Measurements from ENCODE around the gene PELI3.

The PELI3 gene

DNA sequence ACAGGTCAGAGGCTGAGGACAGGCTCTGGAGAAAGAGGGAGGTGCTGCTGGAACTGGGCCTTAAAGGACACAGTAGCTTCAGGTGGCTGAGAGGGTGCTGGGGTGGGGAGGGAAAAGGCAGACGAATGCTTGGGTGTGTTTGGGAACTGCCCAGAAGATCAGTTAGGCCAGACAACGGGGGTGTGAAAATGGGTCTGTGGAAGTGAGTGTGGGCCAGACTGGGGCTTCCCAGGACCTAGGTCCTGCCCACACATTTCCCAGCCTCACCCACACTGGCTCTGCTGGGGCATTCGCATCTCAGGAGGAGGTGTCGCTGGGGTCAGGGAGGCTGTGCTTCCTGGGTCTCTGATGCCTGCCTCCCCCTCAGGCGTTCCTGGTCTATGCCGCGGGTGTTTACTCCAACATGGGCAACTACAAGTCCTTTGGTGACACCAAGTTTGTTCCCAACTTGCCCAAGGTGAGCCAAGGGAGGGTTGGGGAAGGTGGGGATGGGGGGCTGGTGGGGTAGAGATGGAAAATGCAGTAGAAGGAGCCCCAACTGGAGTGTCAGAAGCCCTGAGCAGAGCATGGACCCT lies 18.2 kb downstream of the PELI3 start:
- peaks cover 4% of the 10 kb centered on the region; the same call in 1 of the 2 replicates for H3K36me3 ChIP-seq (ENCODE audit: low read depth)
- no peaks in the 10 kb centered on the region for H3K4me1 ChIP-seq (ENCODE audit: insufficient read depth, poor library complexity, severe bottlenecking)
- no peaks in the 10 kb centered on the region for H3K27me3 ChIP-seq (ENCODE audit: insufficient read depth, poor library complexity, severe bottlenecking)
- ATAC-seq (ENCODE audit: low read depth) (no peak), DNase-seq (ENCODE audit: low spot score) (no peak)
- no peak overlapping the region for H3K4me3 ChIP-seq (ENCODE audit: severe bottlenecking)
- no peak overlapping the region for H3K27ac ChIP-seq (ENCODE audit: poor library complexity, severe bottlenecking)
- TF ChIP-seq, protein P1, sequence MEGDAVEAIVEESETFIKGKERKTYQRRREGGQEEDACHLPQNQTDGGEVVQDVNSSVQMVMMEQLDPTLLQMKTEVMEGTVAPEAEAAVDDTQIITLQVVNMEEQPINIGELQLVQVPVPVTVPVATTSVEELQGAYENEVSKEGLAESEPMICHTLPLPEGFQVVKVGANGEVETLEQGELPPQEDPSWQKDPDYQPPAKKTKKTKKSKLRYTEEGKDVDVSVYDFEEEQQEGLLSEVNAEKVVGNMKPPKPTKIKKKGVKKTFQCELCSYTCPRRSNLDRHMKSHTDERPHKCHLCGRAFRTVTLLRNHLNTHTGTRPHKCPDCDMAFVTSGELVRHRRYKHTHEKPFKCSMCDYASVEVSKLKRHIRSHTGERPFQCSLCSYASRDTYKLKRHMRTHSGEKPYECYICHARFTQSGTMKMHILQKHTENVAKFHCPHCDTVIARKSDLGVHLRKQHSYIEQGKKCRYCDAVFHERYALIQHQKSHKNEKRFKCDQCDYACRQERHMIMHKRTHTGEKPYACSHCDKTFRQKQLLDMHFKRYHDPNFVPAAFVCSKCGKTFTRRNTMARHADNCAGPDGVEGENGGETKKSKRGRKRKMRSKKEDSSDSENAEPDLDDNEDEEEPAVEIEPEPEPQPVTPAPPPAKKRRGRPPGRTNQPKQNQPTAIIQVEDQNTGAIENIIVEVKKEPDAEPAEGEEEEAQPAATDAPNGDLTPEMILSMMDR (IDR thresholded peaks at IDR 0.05; ENCODE audit: poor library complexity, severe bottlenecking): no peak
- no peaks in the 10 kb centered on the region for H3K9me3 ChIP-seq (ENCODE audit: severe bottlenecking)

DNA sequence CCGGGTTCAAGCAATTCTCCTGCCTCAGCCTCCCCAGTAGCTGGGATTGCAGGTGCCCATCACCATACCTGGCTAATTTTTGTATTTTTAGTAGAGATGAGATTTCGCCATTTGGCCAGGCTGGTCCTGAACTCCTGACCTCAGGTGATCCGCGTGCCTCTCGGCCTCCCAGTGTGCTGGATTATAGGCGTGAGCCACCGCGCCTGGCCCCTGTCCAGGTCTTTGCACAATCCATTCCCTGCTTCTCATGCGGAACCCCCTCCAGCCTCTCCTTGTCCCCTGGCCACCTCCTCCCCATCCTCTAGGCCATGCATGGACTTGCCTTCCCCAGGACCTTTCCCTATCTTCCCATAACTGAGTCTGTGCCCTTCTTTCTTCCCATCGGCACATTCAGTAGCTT lies 22.3 kb downstream of the PELI3 start:
- TF ChIP-seq, protein P1 (IDR thresholded peaks at IDR 0.05; ENCODE audit: poor library complexity, severe bottlenecking): no peak
- Histone ChIP-seq H3K9me3 (ENCODE audit: severe bottlenecking) (no peaks in the 10 kb centered on the region), H3K27me3 (ENCODE audit: insufficient read depth, poor library complexity, severe bottlenecking) (no peaks in the 10 kb centered on the region), H3K4me1 (ENCODE audit: insufficient read depth, poor library complexity, severe bottlenecking) (no peaks in the 10 kb centered on the region), H3K27ac (ENCODE audit: poor library complexity, severe bottlenecking) (no peak overlapping the region), H3K4me3 (ENCODE audit: severe bottlenecking) (no peak overlapping the region), H3K36me3 (ENCODE audit: low read depth) (peaks cover 4% of the 10 kb centered on the region; the same call in 1 of the 2 replicates)
- ATAC-seq (ENCODE audit: low read depth) (no peak), DNase-seq (ENCODE audit: low spot score) (no peak)

DNA sequence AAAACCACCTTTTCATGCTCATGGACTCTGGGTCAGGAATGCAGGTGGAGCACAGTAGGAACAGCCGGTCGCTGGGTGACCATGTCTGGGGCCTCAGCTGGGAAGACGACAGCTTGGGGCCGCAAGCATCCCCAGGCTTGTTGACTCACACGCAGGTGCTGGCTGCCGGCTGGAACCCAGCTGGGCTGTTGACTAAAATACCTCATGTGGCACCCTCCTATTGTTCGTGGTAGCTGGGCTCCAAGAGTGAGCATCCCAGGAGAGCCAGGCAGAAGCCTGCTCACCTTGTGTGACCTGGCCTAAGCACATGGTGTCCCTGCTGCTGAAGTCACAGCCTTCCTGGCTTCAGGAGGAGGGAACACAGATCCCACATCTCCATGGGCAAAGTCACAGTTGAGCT lies 22.9 kb downstream of the PELI3 start:
- no peak overlapping the region for H3K4me3 ChIP-seq (ENCODE audit: severe bottlenecking)
- H3K27ac ChIP-seq (ENCODE audit: poor library complexity, severe bottlenecking): no peak overlapping the region
- TF ChIP-seq, protein P1 (IDR thresholded peaks at IDR 0.05; ENCODE audit: poor library complexity, severe bottlenecking): no peak
- H3K27me3 ChIP-seq (ENCODE audit: insufficient read depth, poor library complexity, severe bottlenecking): no peaks in the 10 kb centered on the region
- no peaks in the 10 kb centered on the region for H3K4me1 ChIP-seq (ENCODE audit: insufficient read depth, poor library complexity, severe bottlenecking)
- peaks cover 4% of the 10 kb centered on the region; the same call in 1 of the 2 replicates for H3K36me3 ChIP-seq (ENCODE audit: low read depth)
- H3K9me3 ChIP-seq (ENCODE audit: severe bottlenecking): no peaks in the 10 kb centered on the region
- ATAC-seq (ENCODE audit: low read depth) (no peak), DNase-seq (ENCODE audit: low spot score) (no peak)

DNA sequence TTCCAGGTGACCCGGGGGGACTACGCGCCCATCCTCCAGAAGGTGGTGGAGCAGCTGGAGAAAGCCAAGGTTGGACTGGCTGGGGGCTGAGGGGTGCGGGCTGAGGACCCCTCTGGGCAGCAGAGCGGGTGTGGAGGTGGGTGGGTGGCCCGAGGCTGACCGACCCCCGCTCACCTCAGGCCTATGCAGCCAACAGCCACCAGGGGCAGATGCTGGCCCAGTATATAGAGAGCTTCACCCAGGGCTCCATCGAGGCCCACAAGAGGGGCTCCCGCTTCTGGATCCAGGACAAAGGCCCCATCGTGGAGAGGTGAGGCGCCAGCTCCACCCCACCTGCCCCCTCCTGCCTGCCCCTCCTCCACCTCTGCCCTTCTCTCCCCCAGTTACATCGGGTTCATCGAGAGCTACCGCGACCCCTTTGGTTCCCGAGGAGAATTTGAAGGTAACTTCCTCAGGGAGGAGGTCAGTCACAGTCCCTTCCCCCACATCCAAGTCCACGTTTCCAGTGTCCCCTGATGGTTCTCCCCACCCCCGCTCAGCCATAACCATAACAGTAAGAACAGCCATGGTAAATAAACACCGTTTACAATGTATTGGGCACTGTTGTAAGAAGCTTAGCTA lies 24.7 kb downstream of the PELI3 start:
- ATAC-seq (ENCODE audit: low read depth): 0 out of 3 replicates have a peak, but pooled peaks have one; percentile 38
- H3K9me3 ChIP-seq (ENCODE audit: severe bottlenecking): no peaks in the 10 kb centered on the region
- no peak overlapping the region for H3K27ac ChIP-seq (ENCODE audit: poor library complexity, severe bottlenecking)
- no peaks in the 10 kb centered on the region for H3K27me3 ChIP-seq (ENCODE audit: insufficient read depth, poor library complexity, severe bottlenecking)
- H3K4me3 ChIP-seq (ENCODE audit: severe bottlenecking): no peak overlapping the region
- TF ChIP-seq, protein P1 (IDR thresholded peaks at IDR 0.05; ENCODE audit: poor library complexity, severe bottlenecking): peak; percentile 11
- DNase-seq (ENCODE audit: low spot score): no peak
- no peaks in the 10 kb centered on the region for H3K4me1 ChIP-seq (ENCODE audit: insufficient read depth, poor library complexity, severe bottlenecking)
- peaks cover 4% of the 10 kb centered on the region; the same call in 1 of the 2 replicates for H3K36me3 ChIP-seq (ENCODE audit: low read depth)

Data from RWPE2 (cell line).